Caco-2 (cell line): ENCODE data around the gene VSX2. TPM values are rescaled to one million over a fixed set of nuclear protein-coding genes. Genes with fewer than 3 reads are reported as not detected.

Experiments used
- BruUV-seq: library from RNA; stranded (reverse); fragments of 400-500 nt; replicated peaks from 2 replicates; lab custom pipeline; 2021; lab: Mats Ljungman, UMichigan
- CTCF ChIA-PET: fragments of 300-600 bp; sonication (Branson Sonifier 250); formaldehyde crosslinking; loops from one replicate; lab custom pipeline; 2022; ENCODE audit warnings: antibody characterized with exemption; lab: Charles Lee
- POLR2A ChIA-PET: fragments of 300-600 bp; sonication (Branson Sonifier 250); formaldehyde crosslinking; loops from one replicate; lab custom pipeline; 2022; ENCODE audit warnings: antibody characterized with exemption; lab: Charles Lee
- DNase-seq, 2 experiments: peaks; one replicate each; pipeline versions ENCODE4 v3.0.0 to v3.0.0-alpha.2; 2020 to 2022
- H3K27me3 ChIP-seq: replicated peaks from 2 replicates; pipeline ENCODE4 v1.6.0; 2011; ENCODE audit warnings: low read length; ENCODE audit not compliant: control insufficient read depth, insufficient read depth
- H3K36me3 ChIP-seq: 2 replicates; pipeline ENCODE4 v1.5.1; 2011; ENCODE audit warnings: low read length; ENCODE audit not compliant: control insufficient read depth, insufficient read depth
- H3K4me1 ChIP-seq: fragments of 250-450 bp; sonication (Bioruptor Pico); 2 replicates; pipeline ENCODE4 v1.5.1; 2020; ENCODE audit warnings: mild to moderate bottlenecking
- H3K4me3 ChIP-seq: 2 replicates; pipeline ENCODE4 v1.5.1; 2011; ENCODE audit warnings: low read depth, mild to moderate bottlenecking, control low read depth, low read length
- H3K9me3 ChIP-seq: fragments of 250-450 bp; sonication (Bioruptor Pico); 2 replicates; pipeline ENCODE4 v1.5.1; 2020; ENCODE audit warnings: mild to moderate bottlenecking, moderate library complexity
- H3K27ac Mint-ChIP-seq: one replicate; pipeline ENCODE4 v1.8.0; 2022; ENCODE audit warnings: mixed read lengths; ENCODE audit not compliant: unreplicated experiment
- H3K27me3 Mint-ChIP-seq: one replicate; pipeline ENCODE4 v1.8.0; 2022; ENCODE audit warnings: mixed read lengths; ENCODE audit not compliant: insufficient read depth, unreplicated experiment
- H3K36me3 Mint-ChIP-seq: one replicate; pipeline ENCODE4 v1.8.0; 2022; ENCODE audit warnings: mild to moderate bottlenecking, mixed read lengths; ENCODE audit not compliant: insufficient read depth, unreplicated experiment
- H3K4me1 Mint-ChIP-seq: one replicate; pipeline ENCODE4 v1.8.0; 2022; ENCODE audit warnings: low read depth, mixed read lengths; ENCODE audit not compliant: unreplicated experiment
- H3K4me3 Mint-ChIP-seq: one replicate; pipeline ENCODE4 v1.8.0; 2022; ENCODE audit warnings: mild to moderate bottlenecking, moderate library complexity, mixed read lengths; ENCODE audit not compliant: unreplicated experiment
- H3K9me3 Mint-ChIP-seq: one replicate; pipeline ENCODE4 v1.8.0; 2022; ENCODE audit warnings: mixed read lengths; ENCODE audit not compliant: unreplicated experiment
- CTCF ChIP-seq, 2 experiments: fragments of 200-600 bp in 1 of 2; IDR thresholded peaks; 1 replicate in 1 of 2; 2 replicates in 1 of 2; pipeline versions ENCODE4 v1.5.1 to v1.8.0; 2011 to 2022; ENCODE audit warnings: antibody characterized with exemption in 1 of 2, control low read depth in 1 of 2, inconsistent platforms in 1 of 2, low read depth in 1 of 2, low read length in 1 of 2, mild to moderate bottlenecking in 1 of 2, moderate library complexity in 1 of 2; ENCODE audit not compliant: insufficient read depth in 1 of 2, severe bottlenecking in 1 of 2, unreplicated experiment in 1 of 2
- intact Hi-C: fragments of 100-400 bp; cut with micrococcal nuclease; formaldehyde crosslinking; loops from one replicate; pipeline ENCODE4 v1.10.0; 2022; ENCODE audit not compliant: unreplicated experiment
- total RNA-seq: library from RNA; stranded (reverse); gene quantifications from 2 replicates; pipeline ENCODE4 v1.2.3, GENCODE V29; 2022

Gene VSX2
- total RNA-seq, 1 experiment from 2014 or later = not detected

DNA sequence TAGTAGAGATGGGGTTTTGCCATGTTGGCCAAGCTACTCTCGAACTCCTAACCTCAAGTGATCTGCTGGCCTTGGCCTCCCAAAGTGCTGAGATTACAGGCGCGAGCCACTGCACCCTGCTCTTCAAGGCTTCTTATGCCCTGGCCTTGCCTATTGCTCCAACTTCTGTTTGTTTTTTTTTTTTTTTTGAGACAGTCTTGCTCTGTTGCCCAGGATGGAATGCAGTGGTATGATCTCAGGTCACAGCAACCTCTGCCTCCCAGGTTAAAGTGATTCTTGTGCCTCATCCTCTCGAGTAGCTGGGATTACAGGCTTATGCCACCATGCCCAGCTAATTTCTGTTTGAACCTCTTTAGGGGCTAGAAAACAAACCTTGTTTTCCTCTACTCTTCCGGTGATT, 69.4 kb downstream of the VSX2 start:
- intact Hi-C loops = no loop called here
- no peaks in the 10 kb centered on the region for H3K27me3 ChIP-seq
- no peak for DNase-seq
- no TSS peak for BruUV-seq
- no peaks in the 10 kb centered on the region for H3K9me3 Mint-ChIP-seq
- H3K27me3 Mint-ChIP-seq = no peaks in the 10 kb centered on the region
- no peaks in the 10 kb centered on the region for H3K4me1 Mint-ChIP-seq
- H3K4me3 Mint-ChIP-seq = no peak overlapping the region
- no peak overlapping the region for H3K4me3 ChIP-seq
- ChIA-PET POLR2A (interaction anchor here (0.7 kb wide), 1 partner anchor 1180 kb away, joined by 5 read pairs; no protein-coding TSS in a partner anchor), CTCF (interaction anchor here (0.6 to 0.7 kb wide), 2 partner anchors 9 to 15 kb away, joined by 3 to 7 read pairs; no protein-coding TSS in a partner anchor)
- H3K4me1 ChIP-seq = no peaks in the 10 kb centered on the region
- H3K9me3 ChIP-seq = no peaks in the 10 kb centered on the region
- TF ChIP-seq CTCF (IDR thresholded peaks at IDR 0.05; ENCODE audit: insufficient read depth in 1 of 2, low read depth in 1 of 2, low read length in 1 of 2, severe bottlenecking in 1 of 2, unreplicated experiment in 1 of 2) = no peak
- no peaks in the 10 kb centered on the region for H3K36me3 ChIP-seq
- H3K36me3 Mint-ChIP-seq = no peaks in the 10 kb centered on the region
- no peak overlapping the region for H3K27ac Mint-ChIP-seq

- Mint-ChIP-seq H3K27ac (no peak overlapping the region), H3K9me3 (no peaks in the 10 kb centered on the region), H3K4me1 (no peaks in the 10 kb centered on the region), H3K27me3 (no peaks in the 10 kb centered on the region), H3K4me3 (no peak overlapping the region), H3K36me3 (no peaks in the 10 kb centered on the region)
- no peaks in the 10 kb centered on the region for H3K36me3 ChIP-seq
- POLR2A ChIA-PET = interaction anchor here (0.7 kb wide), 1 partner anchor 1179 kb away, joined by 5 read pairs; no protein-coding TSS in a partner anchor
- H3K4me1 ChIP-seq = no peaks in the 10 kb centered on the region
- TF ChIP-seq CTCF (IDR thresholded peaks at IDR 0.05; ENCODE audit: insufficient read depth in 1 of 2, low read depth in 1 of 2, low read length in 1 of 2, severe bottlenecking in 1 of 2, unreplicated experiment in 1 of 2) = no peak
- DNase-seq = no peak
- no TSS peak for BruUV-seq
- intact Hi-C loops = no loop called here
- no peaks in the 10 kb centered on the region for H3K9me3 ChIP-seq
- H3K27me3 ChIP-seq = no peaks in the 10 kb centered on the region
- CTCF ChIA-PET = interaction anchor here (0.6 to 0.7 kb wide), 2 partner anchors 9 to 16 kb away, joined by 3 to 7 read pairs; no protein-coding TSS in a partner anchor
- no peak overlapping the region for H3K4me3 ChIP-seq
Measured at GRCh38 chr14:74309125-74310022, 70.1 kb downstream of the VSX2 start.

DNA sequence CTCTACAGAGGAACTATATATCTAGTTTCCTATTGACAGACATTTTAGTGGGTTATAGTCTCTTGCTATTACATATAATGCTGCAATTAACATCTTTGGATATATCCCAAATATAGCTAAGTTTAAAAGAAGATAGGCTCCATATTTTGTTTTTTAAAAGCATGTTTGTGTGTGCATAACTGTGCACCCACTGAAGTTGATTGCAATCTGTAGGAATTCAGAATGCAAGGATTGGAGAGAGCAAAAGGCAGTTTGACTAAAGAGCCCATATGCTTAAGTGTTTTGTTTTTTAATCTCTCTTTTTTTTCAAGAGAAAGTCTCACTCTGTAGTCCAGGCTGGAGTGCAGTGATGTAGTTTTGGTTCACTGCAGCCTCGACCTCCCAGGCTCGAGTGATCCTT, 72.9 kb downstream of the VSX2 start:
- H3K36me3 ChIP-seq = no peaks in the 10 kb centered on the region
- TF ChIP-seq CTCF (IDR thresholded peaks at IDR 0.05; ENCODE audit: insufficient read depth in 1 of 2, low read depth in 1 of 2, low read length in 1 of 2, severe bottlenecking in 1 of 2, unreplicated experiment in 1 of 2) = no peak
- BruUV-seq = no TSS peak
- no peaks in the 10 kb centered on the region for H3K4me1 Mint-ChIP-seq
- ChIA-PET CTCF (no interaction called here), POLR2A (no interaction called here)
- no peaks in the 10 kb centered on the region for H3K27me3 Mint-ChIP-seq
- no peaks in the 10 kb centered on the region for H3K4me1 ChIP-seq
- intact Hi-C loops = no loop called here
- no peaks in the 10 kb centered on the region for H3K27me3 ChIP-seq
- H3K27ac Mint-ChIP-seq = no peak overlapping the region
- no peaks in the 10 kb centered on the region for H3K9me3 ChIP-seq
- no peak overlapping the region for H3K4me3 ChIP-seq
- H3K9me3 Mint-ChIP-seq = no peaks in the 10 kb centered on the region
- DNase-seq = no peak
- H3K36me3 Mint-ChIP-seq = no peaks in the 10 kb centered on the region
- no peak overlapping the region for H3K4me3 Mint-ChIP-seq

Other genes starting within 250 kb of the VSX2 start
- 9.1 and 9.3 TPM in 2 replicates for gene ENTPD5, start 220.2 kb upstream of the VSX2 start, total RNA-seq
- 0.66 and 0.91 TPM in 2 replicates for gene BBOF1, start 220.1 kb upstream of the VSX2 start, total RNA-seq
- 25.9 and 30.0 TPM in 2 replicates for gene ALDH6A1, start 155.0 kb upstream of the VSX2 start, total RNA-seq
- gene LIN52, start 154.5 kb upstream of the VSX2 start, total RNA-seq = 11.3 and 11.8 TPM in 2 replicates
- 72.8 and 82.1 TPM in 2 replicates for gene ABCD4, start 63.5 kb downstream of the VSX2 start, total RNA-seq
- gene VRTN, start 109.0 kb downstream of the VSX2 start, total RNA-seq = 1.7 and 1.8 TPM in 2 replicates
- 0.29 TPM in 1 of 2 replicates, not detected in the other for gene SYNDIG1L, start 186.8 kb downstream of the VSX2 start, total RNA-seq